RPMI7951 (cell line): ENCODE measurements around the gene NODAL. TPM values are rescaled to one million over a fixed set of nuclear protein-coding genes. Genes with fewer than 3 reads are reported as not detected.

Experiments
- DNase-seq: peaks from one replicate; pipeline ENCODE4 v3.0.0-alpha.2; 2012; ENCODE audit warnings: low read depth
- total RNA-seq: library from RNA; depleted of rRNA; stranded (reverse); fragments of >200 nt; shearing (Covaris generic); gene quantifications from 2 replicates; pipeline ENCODE4 v1.2.3, GENCODE V29; 2014

The NODAL gene
- total RNA-seq, 1 experiment from 2014 or later = not detected

DNA sequence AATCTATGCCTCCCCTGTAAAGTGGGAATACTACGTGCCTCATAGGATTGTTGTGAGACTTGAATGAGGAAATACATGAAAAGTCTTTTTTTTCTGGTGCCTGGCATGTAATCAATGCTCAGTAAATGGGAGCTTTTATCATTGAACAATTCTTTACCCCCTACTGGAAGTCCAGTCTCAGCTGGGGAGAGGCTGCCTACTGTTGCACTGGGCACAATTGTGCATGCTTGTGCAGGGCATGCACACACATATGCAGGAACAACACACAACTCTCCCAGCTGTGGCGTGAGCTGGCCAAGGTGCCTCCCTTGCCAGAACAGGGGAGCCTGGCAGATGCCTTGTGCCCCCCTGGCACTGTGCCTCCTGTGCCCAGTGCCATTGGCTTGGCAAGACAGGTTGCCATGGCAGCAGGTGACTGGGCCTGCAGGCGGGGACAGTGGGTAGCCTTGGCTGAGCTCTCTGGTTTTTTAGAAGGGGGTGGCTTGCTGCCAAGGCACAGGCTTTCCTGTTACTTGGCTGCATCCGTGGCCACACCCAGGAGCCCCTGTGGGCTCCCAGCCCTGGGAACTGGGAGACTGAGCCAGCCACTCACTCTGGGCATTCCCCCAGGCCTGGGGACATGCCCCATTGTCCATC lies 21.0 kb upstream of the NODAL start:
- DNase-seq = peak; percentile 74

DNA sequence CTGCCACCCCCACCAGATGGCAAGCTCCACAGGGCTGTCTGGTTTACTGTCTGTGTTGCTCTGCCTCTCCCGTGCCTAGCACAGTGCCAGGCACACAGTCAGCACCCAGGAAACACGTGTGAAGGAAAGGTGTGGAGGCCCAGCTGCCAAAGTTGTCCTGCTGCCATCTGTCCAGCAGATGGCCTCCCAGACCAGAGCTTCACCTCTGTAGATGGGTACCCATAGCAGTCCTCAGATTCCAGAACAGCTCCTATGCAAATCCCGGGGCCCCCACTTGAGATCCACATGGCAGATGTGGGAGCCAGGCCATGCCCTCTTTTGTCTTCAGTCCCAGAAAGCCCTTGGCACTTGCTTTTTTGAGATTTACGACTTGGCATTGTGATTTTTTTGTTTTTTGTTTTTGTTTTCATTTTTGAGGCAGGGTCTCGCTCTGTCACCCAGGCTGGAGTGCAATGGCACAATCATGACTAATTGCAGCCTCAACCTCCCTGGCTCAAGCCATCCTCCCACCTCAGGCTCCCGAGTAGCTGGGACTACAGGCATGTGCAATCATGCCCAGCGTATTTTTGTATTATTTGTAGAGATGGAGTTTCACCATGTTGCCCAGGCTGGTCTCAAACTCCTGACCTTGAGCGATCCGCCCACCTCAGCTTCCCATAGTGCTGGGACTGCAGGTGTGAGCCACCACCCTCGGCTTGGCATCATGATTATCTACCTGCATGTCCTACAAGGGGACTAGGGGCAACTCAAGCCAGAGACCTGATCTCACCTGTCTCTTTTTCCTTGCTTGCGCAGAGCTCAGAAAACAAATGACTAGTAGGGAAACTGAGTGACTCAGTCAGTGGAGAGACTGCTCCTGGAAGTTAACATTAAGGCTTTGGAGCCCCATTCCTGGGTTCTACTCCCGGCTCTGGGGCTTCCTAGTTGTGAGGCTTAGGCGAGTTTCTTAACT lies 20.2 kb upstream of the NODAL start:
- DNase-seq = peak; percentile 49

- no peak for DNase-seq
These were observed 18.5 kb upstream of the NODAL start for GRCh38 chr10:70459774-70460490.

DNA sequence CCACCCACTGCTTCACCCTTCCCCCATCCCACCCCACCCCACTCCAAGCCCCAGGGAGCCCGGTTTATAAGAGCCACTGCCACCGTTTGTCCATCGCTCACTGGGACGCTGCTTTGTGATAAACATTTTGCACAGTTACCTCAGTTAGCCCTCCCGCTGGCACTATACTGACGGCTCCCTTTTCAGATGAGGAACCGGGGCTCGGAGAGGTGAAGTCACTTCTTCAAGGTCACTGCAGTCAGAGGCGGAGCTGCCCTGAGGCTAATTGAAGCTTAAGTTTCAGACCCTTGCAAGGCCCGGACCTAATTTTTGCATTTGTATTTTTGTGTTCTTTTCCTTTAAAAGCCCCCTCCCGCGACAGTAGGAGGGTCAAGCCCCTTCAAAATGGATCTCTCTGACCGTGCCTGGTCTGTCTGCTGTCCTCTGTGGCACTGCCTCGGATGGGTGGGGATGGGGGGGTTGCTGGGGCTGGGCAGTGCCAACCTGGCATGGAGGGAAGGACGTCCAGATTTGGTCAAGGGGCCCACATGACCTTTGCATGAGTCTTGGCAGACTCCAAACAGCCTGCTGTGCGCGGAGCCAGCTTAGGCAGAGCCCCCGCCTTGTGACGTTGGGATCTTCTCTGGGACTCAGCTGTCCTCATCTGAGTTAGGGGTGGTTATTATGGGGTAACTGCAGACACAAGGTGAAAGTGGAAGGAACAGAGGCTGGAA lies 17.7 kb upstream of the NODAL start:
- no peak for DNase-seq

DNA sequence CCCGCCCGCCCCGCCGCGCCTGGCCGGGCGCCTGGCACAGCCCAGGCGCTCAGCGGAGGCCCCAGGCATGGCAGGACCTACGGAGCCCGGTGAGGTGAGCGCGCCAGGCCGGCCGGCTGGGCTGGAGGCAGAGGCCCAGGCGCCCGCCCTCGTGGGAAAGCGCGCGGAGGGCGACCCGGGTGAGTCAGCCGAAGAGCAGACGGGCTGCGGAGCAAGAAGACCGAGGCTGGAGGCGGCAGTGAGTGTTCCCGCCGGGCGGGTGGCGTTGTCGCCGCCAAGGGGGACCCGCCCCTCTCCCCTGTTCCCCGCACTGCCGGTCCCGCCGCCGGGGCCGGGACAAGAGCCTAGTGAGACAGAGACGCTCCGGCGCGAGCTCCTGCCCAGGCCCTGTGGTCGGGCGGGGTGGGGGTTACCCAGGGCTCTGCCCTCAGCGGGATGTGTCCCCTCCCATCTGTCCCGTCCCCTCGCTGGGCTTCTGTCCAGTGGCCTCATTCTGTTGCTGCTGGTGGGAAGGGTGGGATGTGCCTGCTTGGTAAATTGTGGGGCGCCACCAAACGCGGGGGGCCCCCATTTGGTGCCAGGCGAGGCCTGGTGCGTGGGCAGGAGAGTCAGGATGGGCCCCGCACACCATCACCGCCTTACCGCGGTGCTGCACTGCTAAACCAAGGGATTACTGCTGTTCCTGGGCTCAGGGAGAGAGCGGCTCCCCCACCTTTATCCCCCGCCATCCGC lies 17.0 kb upstream of the NODAL start:
- DNase-seq = peak; percentile 73

- DNase-seq = no peak
These were observed 16.4 kb upstream of the NODAL start for GRCh38 chr10:70457759-70458305.

GRCh38 chr10:70456164-70456563 lies 14.7 kb upstream of the NODAL start:
- DNase-seq = no peak

DNA sequence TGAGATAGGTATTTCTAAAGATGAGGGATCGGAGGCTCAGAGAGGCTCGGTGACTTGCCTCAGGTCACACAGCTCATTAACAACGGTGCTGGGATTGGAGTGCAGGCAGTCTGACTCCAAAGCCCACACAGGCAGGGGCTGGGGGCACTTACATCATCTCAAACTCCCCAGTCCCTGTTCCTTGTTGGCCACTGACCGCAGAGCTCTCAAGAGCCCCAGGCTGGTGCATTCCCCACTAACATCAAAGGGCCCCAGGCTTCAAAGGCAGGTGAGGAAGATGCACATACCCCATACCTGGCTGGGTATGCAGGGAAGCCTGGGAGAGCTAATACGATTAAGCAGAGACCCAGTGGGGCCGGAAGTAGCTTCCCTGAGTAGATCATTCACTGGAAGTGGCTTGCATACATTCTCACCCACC lies 13.7 kb upstream of the NODAL start:
- no peak for DNase-seq

GRCh38 chr10:70448236-70448635 lies 6.8 kb upstream of the NODAL start:
- DNase-seq = no peak

- DNase-seq = no peak
These were observed 4.5 kb upstream of the NODAL start for GRCh38 chr10:70445718-70446657.

GRCh38 chr10:70444744-70445143 lies 3.3 kb upstream of the NODAL start:
- no peak for DNase-seq

DNA sequence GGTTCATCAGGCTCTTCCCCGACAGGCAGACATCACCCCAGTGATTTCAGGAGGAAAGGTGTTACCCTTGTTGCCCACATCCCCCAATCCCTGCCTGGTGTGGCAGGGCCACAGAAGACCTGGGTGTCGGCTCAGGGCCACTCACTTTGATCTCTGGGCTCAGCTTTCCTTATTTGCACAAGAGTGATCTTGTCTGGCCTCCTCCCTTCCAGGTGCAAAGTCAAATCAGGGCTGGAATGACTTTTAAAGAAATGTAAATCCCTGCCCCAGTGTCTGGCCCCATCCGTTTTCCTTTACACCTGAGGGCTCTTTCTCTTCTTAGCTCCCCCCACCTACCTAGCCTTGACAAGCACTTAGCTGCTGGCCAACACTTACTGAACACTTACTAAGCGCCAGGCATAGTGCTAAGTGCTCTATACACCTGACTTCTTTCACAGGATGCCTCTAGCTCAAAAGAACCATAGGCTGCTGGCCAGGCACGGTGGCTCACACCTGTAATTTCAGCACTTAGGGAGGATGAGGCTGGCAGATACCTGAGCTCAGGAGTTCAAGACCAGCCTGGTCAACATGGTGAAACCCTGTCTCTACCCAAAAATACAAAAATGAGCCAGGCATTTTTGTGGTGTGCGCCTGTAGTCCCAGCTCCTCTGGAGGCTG lies 979 bp upstream of the NODAL start:
- DNase-seq = no peak

DNA sequence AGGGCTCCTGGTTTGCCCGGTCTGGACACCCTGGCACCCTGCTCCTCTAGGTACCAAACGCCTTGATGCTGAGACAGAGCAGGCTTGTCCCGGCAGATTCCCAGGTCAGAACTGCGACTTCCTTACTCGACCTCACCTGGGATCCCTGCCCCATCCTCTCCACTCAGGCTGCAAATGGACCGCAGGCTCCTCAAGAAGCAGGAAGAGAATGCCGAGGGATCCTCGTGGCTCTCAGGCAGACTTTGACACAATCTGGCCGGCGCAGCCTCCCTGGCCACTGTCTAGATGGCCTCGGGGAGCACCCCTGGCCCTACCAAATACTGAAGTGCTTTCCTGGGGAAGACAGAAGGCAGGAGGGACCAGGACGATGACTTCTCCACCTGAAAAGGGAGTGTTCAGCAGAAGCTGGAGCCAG lies 421 bp upstream of the NODAL start:
- no peak for DNase-seq

GRCh38 chr10:70440296-70441160 lies 953 bp downstream of the NODAL start:
- no peak for DNase-seq

GRCh38 chr10:70437721-70438120 lies 3.8 kb downstream of the NODAL start:
- no peak for DNase-seq

DNA sequence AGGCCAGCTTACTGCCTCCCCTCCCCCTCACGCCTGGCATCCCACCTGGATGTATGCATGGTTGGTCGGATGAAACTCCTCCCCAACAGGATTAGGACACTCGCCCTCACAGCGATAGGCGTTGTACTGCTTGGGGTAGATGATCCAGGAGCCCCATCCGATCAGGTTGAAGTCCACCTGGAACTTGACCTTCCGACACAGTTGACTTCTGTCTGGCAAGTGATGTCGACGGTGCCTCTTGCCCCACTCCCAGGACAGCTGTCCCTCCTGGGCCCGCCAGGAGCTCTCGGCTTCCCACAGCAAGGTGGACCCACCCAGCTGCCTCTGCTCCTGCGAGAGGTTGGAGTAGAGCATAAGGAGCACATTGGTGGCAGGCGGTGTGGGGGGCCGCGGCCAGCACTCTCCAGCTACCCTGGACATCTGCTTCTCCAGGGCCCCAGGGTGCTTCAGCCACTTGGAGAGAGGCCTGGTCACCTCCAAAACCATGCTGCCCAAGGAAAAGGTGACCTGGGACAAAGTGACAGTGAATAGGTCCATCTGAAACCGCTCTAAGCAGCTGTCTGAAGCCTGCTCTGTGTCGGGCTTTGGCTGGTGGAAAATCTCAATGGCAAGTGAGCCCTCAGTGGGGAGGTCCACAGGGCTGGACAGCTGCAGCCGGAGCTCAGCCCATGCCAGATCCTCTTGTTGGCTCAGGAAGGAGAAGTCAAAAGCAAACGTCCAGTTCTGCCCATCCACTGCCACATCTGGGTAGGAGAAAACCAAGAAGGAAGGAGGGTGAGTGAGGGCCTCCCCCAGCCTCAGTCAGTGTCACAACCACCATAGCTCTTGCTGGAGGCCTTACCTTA lies 6.0 kb downstream of the NODAL start:
- no peak for DNase-seq
